ENCODE measurements around the gene GLT6D1. TPM values are rescaled to one million over a fixed set of nuclear protein-coding genes. Genes with fewer than 3 reads are reported as not detected.

Gene GLT6D1
- total RNA-seq, 1 donor = not detected

DNA sequence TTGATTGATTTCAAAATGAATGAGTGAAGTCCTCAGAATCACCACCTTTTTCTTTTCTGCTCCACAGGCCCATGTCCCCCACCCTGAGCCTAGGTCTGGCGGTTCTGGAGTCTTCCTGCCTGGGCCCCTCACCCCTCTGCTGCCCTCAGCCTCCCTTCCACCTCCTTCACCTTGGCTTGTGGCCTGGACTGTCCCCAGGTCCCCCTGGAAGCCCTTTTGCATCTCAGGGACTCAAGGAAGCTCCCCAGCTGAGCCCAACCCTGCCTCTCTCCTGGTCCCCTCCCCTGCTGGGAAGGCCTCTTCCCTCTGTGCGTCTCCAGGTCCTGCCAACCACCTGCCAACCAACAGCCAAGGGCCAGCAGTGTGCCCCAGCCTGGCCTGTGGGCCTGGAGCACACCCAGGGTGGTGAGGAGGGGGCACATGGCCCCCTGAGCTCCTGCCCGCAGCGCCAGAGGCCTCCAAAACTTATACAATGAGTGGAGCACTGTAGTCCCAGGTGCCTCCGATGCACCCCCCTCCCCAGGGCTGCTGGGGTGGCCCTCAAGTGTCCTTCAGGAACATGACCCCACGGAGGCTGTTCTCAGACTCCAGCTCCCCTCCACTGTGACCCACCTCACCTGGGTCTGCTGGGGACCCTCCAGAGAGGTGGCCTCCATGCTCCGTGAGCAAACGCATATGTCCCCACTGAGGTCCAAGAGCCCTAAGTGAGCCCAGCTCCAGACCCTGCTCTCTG is 20.3 kb downstream of the GLT6D1 start:
- Histone ChIP-seq H3K4me1 (ENCODE audit: insufficient read depth, low read length) (no peaks in the 10 kb centered on the region), H3K27me3 (ENCODE audit: insufficient read depth, low read length) (no peaks in the 10 kb centered on the region), H3K4me3 (ENCODE audit: low read length) (no peak overlapping the region), H3K9me3 (ENCODE audit: low read depth, low read length) (no peaks in the 10 kb centered on the region)

DNA sequence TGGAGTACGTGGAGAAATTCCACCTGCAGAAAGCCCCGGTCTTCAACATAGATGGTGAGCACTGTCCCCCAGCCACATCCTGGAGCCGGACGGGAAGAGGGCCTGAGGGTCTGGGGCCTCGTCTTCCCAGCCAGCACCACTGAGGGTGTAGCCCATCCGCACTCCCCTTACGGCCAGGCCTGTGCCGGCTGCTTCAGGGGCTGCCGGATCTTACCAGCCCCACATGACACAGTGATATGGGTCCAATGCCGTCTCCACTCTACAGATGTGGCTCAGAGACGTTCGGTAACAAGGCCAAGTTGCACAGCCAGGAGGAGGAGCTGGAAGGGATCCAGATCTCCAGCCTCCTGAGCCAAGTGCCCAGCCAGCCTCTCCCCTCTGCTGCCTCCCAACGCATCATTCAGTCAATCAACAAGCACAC is 21.3 kb downstream of the GLT6D1 start:
- Histone ChIP-seq H3K4me3 (ENCODE audit: low read length) (no peak overlapping the region), H3K4me1 (ENCODE audit: insufficient read depth, low read length) (no peaks in the 10 kb centered on the region), H3K9me3 (ENCODE audit: low read depth, low read length) (no peaks in the 10 kb centered on the region), H3K27me3 (ENCODE audit: insufficient read depth, low read length) (no peaks in the 10 kb centered on the region)

DNA sequence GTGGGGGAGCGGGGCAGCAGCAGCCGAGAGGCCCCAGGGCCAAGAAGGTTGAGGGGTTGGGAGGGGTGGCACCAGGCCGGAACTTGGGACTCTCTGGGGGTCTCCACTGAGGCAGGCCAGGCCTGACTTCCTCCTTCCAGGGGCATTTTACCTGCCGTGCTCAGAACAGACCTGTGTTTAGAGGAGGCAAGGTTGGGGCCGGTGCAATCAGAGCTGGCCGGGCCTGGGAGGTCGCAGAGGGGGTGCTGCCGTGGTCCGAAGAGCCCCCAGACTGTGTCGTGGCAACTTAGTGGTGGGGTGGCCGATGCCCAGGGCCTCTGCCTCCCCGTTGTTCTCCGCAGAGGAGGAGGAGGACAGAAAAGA is 21.8 kb downstream of the GLT6D1 start:
- Histone ChIP-seq H3K4me3 (ENCODE audit: low read length) (no peak overlapping the region), H3K9me3 (ENCODE audit: low read depth, low read length) (no peaks in the 10 kb centered on the region), H3K4me1 (ENCODE audit: insufficient read depth, low read length) (no peaks in the 10 kb centered on the region), H3K27me3 (ENCODE audit: insufficient read depth, low read length) (no peaks in the 10 kb centered on the region)

DNA sequence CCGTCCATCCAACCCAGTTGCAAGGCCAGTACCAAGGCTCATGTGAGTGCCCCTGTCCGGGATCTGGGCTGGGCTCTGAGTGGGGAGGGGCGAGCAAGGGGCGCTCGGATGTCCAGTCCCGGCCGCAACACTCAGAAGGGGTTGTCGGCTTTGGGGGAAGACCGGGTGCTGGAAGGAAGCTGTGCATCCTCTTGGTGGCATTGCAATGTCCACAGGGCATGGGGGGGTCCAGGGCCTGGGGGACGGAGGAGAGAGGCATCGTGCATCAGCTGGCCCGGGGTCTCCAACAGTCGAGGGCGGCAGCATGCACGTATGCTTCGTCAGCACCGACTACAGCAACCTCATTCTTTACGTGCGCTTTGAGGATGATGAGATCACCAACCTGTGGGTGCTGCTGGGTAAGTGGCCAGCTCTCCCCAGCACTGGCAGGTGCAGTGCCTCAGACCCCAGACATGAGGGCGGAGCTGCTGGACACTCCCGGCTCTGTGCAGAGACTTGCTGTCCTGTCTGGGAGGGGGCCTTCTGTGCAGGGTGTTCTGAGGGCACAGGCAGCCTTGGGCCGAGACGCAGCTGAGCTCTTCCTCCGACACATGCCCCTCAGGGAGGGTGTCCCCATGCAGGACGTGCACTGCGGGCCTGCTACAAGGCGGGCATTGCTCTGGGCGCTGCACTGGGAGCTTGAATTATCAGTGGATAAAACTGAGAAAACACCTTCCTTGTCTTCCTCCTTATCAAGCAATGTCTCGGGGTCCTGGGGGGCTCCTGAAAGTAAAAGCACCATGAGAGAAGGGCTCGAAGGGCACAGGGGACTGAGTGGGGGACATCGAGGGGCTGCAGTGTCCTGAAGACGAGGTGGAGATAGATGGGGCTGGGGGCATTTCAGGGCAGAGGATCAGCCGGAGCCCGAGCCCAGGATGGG is 22.5 kb downstream of the GLT6D1 start:
- Histone ChIP-seq H3K4me3 (ENCODE audit: low read length) (no peak overlapping the region), H3K27me3 (ENCODE audit: insufficient read depth, low read length) (no peaks in the 10 kb centered on the region), H3K4me1 (ENCODE audit: insufficient read depth, low read length) (no peaks in the 10 kb centered on the region), H3K9me3 (ENCODE audit: low read depth, low read length) (no peaks in the 10 kb centered on the region)

DNA sequence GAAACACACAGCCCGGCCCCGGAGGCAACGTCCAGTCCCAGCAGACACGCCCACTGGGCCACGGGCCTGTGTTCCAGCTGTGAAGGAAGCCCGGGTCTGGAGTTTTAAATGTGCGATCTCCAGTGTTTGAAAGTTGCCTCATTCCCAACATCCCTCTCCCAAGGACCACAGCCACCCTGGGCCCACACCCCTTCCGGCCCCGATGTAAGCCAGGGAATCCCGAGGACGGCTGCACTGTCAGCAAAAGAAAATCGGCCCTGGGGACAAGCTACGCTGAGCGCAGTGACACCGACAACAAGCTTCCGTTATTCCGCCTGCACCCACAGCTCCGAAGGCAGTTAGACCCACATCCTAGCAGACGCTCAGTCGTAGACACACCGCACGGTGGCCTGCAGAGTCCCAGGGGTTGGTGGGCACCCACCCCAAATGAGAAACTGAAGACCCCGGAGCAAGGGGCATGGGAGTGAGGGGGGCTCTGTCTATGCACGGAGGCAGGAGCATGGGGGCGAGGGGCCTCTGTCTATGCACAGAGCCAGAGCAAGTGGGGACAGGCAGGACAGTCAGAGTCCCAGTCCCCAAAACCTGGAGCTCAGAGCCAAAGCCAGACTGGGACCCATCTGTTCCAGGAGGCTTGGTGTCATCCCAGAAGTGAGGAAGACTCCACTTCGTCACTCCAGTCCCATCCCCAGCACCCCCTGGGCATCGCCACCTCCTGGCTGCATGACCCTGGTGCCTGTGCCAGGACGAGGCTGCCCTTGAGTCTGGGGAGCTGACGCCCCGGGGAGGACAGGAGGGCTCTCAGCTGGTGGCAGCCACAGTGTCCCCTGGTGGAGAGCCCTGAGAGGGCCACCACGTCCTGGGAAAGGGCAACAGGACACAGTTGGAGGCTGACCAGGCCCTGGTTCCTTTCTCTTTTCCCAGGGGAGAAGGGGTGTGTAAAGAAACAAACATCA is 23.4 kb downstream of the GLT6D1 start:
- H3K9me3 ChIP-seq (ENCODE audit: low read depth, low read length) = no peaks in the 10 kb centered on the region
- H3K4me1 ChIP-seq (ENCODE audit: insufficient read depth, low read length) = no peaks in the 10 kb centered on the region
- no peaks in the 10 kb centered on the region for H3K27me3 ChIP-seq (ENCODE audit: insufficient read depth, low read length)
- no peak overlapping the region for H3K4me3 ChIP-seq (ENCODE audit: low read length)

DNA sequence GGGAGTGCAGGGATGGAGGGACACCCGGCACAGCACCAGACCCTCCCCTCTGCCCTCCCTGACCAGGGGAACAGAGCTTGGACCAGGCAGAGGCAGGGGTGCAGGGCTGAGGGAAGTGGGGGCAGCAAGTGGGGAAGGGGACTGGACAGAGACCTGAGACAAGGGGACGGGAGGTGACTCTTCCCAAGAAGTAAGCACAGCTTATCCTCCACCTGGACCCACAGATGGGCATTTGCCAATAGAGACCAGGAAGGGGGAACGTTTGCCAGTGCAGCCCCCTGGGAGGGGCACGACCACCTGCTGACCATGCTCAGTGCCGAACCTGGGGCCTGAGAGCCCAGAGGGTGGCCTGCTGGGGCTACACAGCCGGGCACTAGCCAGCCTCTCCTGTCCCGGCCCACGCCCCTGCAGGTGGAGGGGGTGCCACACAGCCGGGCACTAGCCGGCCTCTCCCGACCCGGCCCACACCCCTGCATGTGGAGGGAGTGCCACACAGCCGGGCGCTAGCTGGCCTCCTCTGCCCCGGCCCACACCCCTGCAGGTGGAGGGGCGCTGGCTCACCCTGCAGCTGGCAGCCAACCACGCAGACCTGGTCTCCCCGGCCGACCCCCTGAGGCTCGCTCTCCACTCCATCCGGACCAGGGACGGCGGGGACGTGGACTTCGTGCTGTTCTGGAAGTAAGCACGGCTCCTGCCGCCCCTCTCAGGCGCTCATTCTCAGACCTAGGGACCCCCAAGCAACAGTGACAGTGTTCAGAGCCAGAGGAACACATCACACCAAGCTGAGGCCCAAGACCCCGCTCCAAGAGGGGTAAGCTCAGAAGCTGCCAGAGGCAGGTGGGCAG is 24.3 kb downstream of the GLT6D1 start:
- no peak overlapping the region for H3K4me3 ChIP-seq (ENCODE audit: low read length)
- no peaks in the 10 kb centered on the region for H3K9me3 ChIP-seq (ENCODE audit: low read depth, low read length)
- H3K4me1 ChIP-seq (ENCODE audit: insufficient read depth, low read length) = no peaks in the 10 kb centered on the region
- no peaks in the 10 kb centered on the region for H3K27me3 ChIP-seq (ENCODE audit: insufficient read depth, low read length)

DNA sequence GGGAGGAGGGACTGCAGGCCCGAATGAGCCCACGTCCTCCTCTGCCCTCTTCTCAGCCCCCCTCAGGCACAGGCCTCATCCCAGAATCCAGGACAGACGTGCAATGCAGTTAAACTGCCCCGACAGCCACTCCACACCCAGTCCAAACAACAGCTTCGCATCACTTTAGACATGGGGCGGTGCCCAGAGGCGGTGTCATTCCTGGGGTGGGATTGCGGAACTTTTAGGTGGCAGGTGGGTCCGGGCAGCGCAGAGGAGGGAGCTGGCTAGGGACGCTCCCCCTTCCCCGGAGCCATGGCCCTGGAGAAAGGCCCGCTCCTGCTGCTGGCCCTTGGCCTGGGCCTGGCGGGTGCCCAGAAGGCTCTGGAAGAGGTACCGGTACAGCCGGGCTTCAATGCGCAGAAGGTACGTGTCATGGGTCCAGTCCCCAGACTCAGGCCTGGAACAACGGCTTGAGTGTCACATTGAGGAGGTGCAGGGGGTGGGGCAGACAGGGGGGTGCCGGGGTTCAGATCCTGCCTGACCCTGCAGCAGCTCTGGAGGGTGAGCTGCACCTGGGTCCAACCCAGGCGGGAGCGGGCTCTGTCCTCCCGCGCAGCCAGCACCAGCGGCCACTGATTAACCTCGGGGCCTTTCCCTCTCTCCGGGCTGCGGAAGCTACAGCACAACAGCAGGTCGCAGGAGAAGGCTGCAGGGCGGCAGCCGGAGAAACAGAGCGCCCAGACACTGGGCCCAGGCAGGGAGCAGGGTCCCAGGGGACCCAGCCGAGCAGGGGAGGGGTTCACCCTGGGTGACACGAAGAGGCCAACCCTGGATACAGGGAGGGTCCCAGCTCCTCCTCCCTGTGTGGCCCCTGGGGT is 25.2 kb downstream of the GLT6D1 start:
- Histone ChIP-seq H3K4me3 (ENCODE audit: low read length) (no peak overlapping the region), H3K9me3 (ENCODE audit: low read depth, low read length) (no peaks in the 10 kb centered on the region), H3K4me1 (ENCODE audit: insufficient read depth, low read length) (no peaks in the 10 kb centered on the region), H3K27me3 (ENCODE audit: insufficient read depth, low read length) (no peaks in the 10 kb centered on the region)

DNA sequence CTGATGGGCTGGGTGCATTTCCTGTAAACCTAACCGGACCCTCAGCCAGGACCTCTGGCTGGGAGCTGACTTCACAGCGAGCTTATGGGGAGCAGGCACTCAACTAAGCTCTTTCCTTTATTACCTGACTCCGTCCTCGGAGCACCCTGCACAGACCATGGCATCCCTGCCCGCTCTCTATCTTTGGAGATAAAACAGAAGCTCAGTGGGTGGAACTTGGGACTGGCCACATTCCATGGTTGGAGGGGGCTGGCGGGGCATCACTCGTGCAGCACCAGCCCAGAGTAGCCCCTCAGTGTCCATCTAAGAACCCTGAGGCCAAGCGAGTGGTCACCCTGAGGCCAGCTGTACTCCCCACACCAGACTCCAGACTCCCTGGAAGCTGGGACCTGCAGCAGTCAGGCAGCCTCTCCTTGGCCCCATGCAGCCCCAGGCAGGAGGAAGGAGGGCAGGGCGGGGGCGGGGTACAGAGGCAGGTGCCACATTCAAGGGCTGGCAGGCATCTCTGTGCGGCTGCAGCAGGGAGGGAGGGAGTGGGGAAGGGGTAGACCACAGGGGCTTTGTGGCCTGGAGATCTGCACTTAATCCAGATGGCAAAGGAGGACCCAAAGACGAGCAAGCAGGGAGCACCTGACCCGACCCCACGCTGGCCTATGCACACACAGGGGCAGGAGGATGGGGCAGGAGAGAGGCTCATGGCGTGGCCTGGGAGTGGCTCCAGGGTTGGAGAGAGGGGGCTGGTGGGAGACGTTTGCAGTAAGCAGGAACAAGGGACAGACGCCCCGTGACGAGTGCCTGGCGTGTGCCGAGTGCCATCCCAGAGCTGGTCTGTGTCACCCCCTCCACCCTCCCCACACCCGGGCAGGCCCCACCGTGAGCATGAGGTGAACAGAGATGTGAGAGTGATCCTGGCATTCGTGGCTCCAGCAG is 26.1 kb downstream of the GLT6D1 start:
- H3K4me1 ChIP-seq (ENCODE audit: insufficient read depth, low read length) = no peaks in the 10 kb centered on the region
- no peaks in the 10 kb centered on the region for H3K9me3 ChIP-seq (ENCODE audit: low read depth, low read length)
- H3K27me3 ChIP-seq (ENCODE audit: insufficient read depth, low read length) = no peaks in the 10 kb centered on the region
- H3K4me3 ChIP-seq (ENCODE audit: low read length) = no peak overlapping the region

DNA sequence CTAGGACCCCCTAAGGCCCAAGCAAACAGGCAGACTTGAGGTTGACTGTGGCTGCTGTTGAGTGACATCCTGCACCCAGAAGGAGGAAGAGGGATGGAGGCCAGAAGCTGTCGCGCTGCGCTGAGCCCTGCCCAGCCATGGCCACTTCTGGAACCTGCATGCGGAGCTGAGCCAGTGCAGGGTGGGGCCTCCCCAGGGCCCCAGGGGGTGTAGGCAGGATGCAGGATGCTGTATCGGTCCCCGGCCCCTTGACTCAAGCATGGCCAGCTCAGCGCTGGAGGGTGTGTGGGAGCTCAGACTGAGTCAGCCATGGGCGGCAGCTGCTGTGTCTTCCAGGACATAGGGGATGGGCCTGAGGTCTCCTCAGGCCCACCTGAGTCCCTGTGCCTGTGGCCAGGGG is 26.9 kb downstream of the GLT6D1 start:
- no peaks in the 10 kb centered on the region for H3K27me3 ChIP-seq (ENCODE audit: insufficient read depth, low read length)
- no peaks in the 10 kb centered on the region for H3K4me1 ChIP-seq (ENCODE audit: insufficient read depth, low read length)
- no peaks in the 10 kb centered on the region for H3K9me3 ChIP-seq (ENCODE audit: low read depth, low read length)
- H3K4me3 ChIP-seq (ENCODE audit: low read length) = no peak overlapping the region

DNA sequence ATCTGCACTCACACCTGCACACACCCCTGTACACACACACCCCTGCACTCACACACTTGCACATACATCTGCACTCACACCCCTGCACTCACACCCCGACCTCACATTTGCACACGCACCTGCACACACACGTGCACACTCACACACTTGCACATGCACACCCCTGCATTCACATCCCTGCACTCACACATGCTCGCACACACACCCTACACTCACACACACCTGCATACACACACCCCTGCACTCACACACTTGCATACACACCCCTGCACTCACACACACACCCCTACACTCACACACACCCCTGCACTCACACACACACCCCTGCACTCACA is 27.5 kb downstream of the GLT6D1 start:
- Histone ChIP-seq H3K4me1 (ENCODE audit: insufficient read depth, low read length) (no peaks in the 10 kb centered on the region), H3K9me3 (ENCODE audit: low read depth, low read length) (no peaks in the 10 kb centered on the region)

DNA sequence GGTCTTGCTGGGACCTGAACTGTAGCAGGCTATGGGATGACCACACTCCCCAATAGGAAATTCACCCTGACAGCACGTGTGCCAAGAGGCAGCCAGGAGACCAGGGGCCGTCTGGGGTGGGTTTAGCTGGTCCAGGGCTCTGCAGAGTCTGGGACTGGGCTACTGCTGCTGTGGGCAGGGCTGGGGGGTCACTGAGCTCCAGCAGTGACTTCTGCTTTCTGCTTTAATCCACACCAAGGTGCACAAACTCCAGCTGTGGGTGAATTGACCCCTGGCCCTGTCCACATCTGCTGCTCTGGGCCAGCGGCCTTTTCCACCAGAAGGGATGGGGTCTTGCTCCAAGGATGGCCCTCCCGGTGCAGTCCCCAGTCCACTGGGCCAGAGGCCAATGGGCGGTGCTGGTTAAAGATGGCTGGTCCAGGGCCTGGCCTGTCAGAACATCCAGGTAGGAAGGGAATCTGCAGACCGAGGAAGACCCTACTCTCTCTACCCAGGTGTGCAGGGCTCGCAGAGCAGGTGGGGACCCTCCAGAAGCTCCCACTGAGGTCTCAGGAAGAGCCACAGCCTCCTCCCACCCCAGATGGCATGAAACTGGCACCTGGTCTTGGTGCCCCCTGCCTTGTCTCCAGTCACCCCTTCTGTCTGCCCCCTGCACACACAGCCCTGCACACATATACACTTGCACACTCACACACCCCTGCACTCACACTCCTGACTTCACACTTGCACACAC is 28.0 kb downstream of the GLT6D1 start:
- H3K4me1 ChIP-seq (ENCODE audit: insufficient read depth, low read length) = no peaks in the 10 kb centered on the region
- H3K9me3 ChIP-seq (ENCODE audit: low read depth, low read length) = no peaks in the 10 kb centered on the region
- H3K27me3 ChIP-seq (ENCODE audit: insufficient read depth, low read length) = no peaks in the 10 kb centered on the region
- no peak overlapping the region for H3K4me3 ChIP-seq (ENCODE audit: low read length)

More for the DNA sequence above, 27.5 kb downstream of the GLT6D1 start:
- Histone ChIP-seq H3K27me3 (ENCODE audit: insufficient read depth, low read length) (no peaks in the 10 kb centered on the region), H3K4me3 (ENCODE audit: low read length) (no peak overlapping the region)

Measured in mononuclear cell (primary cell).